Esophagus (tissue), 2 donors: ENCODE data around the gene DNAH3. TPM values are rescaled to one million over a fixed set of nuclear protein-coding genes. Genes with fewer than 3 reads are reported as not detected.
"Not testable (repeated sequence)": the region's sequence is repeated elsewhere in the genome, so short reads cannot be mapped to it uniquely, and the experiment has no call there.

ENCODE experiments used
- H3K27ac ChIP-seq, 2 donors: one replicate each; pipeline ENCODE4 v1.5.1; 2013; ENCODE audit warnings: low read depth in 2 of 2, mild to moderate bottlenecking in 2 of 2, inconsistent platforms in 1 of 2, low read length in 1 of 2, moderate library complexity in 1 of 2
- H3K27me3 ChIP-seq, 2 donors: one replicate each; pipeline ENCODE4 v1.6.1; 2013; ENCODE audit warnings: low read length in 2 of 2, control low read depth in 1 of 2, mild to moderate bottlenecking in 1 of 2; ENCODE audit not compliant: insufficient read depth in 2 of 2, control insufficient read depth in 1 of 2
- H3K36me3 ChIP-seq, 2 donors: one replicate each; pipeline ENCODE4 v1.6.1; 2013; ENCODE audit warnings: low read length in 1 of 2; ENCODE audit not compliant: control insufficient read depth in 2 of 2, insufficient read depth in 2 of 2
- H3K4me1 ChIP-seq, 2 donors: one replicate each; pipeline ENCODE4 v1.6.1; 2013; ENCODE audit warnings: low read length in 1 of 2; ENCODE audit not compliant: control insufficient read depth in 2 of 2, insufficient read depth in 2 of 2
- H3K4me3 ChIP-seq, 2 donors: one replicate each; pipeline ENCODE4 v1.5.1; 2013; ENCODE audit warnings: low read length in 2 of 2, mild to moderate bottlenecking in 2 of 2, low read depth in 1 of 2, moderate library complexity in 1 of 2
- H3K9me3 ChIP-seq, 2 donors: one replicate each; pipeline ENCODE4 v1.6.1; 2013; ENCODE audit warnings: mild to moderate bottlenecking in 2 of 2, low read depth in 1 of 2, low read length in 1 of 2, moderate library complexity in 1 of 2; ENCODE audit not compliant: control insufficient read depth in 2 of 2, insufficient read depth in 1 of 2
- WGBS, 2 donors: extraction: QIAGEN DNeasy Blood & Tissue Kit; methylation state at CpG; one replicate each; pipeline ENCODE4 v1.1.7; 2013; 5-methylcytosine and 5-hydroxymethylcytosine counted together
- polyA plus RNA-seq, 2 donors: library from polyadenylated mRNA; stranded (reverse); fragments of 200-250 nt; gene quantifications; one replicate each; pipeline ENCODE4 v1.2.3, GENCODE V29; 2013
- donor health status: healthy with polysubstance abuse.
- donor health status: Bipolar disorder and iron deficiency.

The DNAH3 gene
- polyA plus RNA-seq, 2 donors = 0.07 to 0.18 TPM

DNA sequence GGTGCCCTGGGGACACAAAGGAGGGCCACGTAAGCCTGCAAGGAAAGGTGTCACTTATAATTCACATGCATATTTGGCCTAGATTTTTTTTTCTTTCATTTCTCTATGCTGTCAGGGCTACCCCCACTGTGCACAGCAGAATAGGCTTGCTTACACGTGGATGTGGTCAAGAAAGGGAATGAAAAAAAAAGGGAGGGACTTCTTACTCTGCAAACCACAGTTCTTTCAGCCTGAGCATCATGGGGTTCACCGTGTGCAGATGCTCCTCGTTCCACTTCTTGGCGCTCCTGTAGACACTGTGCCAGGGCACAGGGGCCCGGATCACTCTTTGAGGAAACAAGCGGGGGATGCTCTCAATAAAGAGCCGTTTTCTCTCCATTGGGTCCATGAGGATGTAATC, 16.6 kb downstream of the DNAH3 start:
- Histone ChIP-seq H3K4me1 (no peaks in the 10 kb centered on the region), H3K9me3 (no peaks in the 10 kb centered on the region), H3K4me3 (no peak overlapping the region), H3K36me3 (no peaks in the 10 kb centered on the region), H3K27me3 (no peaks in the 10 kb centered on the region), H3K27ac (no peak overlapping the region)
- WGBS, 2 donors = 82 to 84% methylated on average over 8 of the region's 8 CpGs

DNA sequence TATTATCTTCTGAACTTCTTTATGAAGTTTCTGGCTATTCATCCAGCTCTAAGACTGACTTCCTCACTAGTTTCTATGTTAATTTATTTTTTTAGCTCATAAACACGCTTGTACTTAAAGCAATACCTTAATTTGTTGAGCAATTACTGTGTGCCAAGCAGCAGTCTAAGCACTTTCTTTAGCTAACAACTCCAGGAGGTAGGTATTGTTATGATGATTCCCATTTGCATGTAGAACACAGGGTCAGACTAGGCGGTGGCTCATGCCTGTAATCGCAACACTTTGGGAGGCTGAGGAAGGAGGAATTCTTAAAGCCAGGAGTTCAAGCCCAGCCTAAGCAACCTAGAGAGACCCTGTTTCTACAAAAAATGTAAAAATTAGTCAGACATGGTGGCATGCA, 19.8 kb downstream of the DNAH3 start:
- Histone ChIP-seq H3K9me3 (no peaks in the 10 kb centered on the region), H3K4me3 (no peak overlapping the region), H3K4me1 (no peaks in the 10 kb centered on the region), H3K27me3 (no peaks in the 10 kb centered on the region), H3K36me3 (no peaks in the 10 kb centered on the region), H3K27ac (no peak overlapping the region)
- WGBS, 2 donors = 91% methylated on average over 3 of the region's 3 CpGs

DNA sequence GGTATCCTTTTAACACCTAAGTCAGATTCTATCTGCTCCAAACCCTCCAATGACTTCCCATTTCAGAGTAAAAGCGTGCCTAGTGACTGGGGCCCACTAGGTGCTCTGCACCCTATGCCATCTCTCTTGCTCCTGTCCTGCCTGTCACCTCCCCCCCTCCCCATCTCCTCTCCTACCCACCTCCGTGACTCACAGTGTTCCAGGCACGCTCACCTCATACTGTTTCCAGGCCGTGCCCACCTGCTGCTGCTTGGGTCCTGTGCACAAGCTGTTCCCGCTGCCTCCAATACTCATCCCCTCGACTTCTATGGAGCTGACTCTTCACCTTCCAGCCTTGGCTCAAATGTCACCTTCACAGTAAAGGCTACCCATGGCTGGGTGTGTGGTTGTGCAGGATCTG, 21.7 kb downstream of the DNAH3 start:
- H3K4me1 ChIP-seq = no peaks in the 10 kb centered on the region
- no peak overlapping the region for H3K27ac ChIP-seq
- H3K27me3 ChIP-seq = no peaks in the 10 kb centered on the region
- no peaks in the 10 kb centered on the region for H3K36me3 ChIP-seq
- no peaks in the 10 kb centered on the region for H3K9me3 ChIP-seq
- WGBS, 2 donors = 79 to 92% methylated on average over 6 of the region's 6 CpGs
- H3K4me3 ChIP-seq = no peak overlapping the region

DNA sequence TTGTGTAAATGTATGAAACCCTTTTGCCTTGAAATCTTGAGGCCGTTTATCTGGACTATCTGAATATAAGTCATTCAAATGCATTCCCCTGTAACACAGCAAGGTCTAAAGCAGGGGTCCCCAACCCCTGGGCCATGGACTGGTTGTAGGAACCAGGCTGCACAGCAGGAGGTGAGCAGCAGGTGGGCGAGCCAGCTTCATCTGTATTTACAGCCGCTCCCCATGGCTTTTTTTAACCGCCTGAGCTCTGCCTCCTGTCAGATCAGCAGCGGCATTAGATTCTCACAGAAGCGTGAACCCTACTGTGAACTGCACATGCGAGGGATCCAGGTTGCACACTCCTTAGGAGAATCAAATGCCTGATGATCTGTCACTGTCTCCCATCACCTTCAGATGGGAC, 24.1 kb downstream of the DNAH3 start:
- Histone ChIP-seq H3K4me1 (no peaks in the 10 kb centered on the region), H3K36me3 (no peaks in the 10 kb centered on the region), H3K9me3 (no peaks in the 10 kb centered on the region), H3K27ac (no peak overlapping the region), H3K4me3 (no peak overlapping the region), H3K27me3 (no peaks in the 10 kb centered on the region)
- 79 to 80% methylated on average over 7 of the region's 7 CpGs for WGBS, 2 donors

DNA sequence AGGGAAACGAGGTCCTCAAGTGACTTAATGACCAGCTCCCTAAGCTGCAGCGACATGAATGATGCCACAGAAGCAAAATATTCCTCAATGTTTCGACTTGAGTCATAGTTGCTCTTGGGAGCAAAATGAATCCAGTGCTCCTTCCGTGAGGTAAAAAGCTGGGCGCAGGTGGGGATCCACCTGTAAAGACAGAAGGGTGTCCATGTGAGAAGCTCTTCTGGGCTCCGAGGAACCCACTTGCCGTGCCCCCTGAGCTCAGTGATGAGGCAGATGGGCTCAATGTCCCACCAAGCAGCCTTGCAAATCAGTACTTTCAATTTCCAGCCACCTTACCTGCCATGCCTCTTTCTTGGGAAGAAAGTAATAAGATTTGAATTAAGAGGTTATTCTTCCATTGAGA, 25.5 kb downstream of the DNAH3 start:
- Histone ChIP-seq H3K36me3 (no peaks in the 10 kb centered on the region), H3K4me3 (no peak overlapping the region), H3K9me3 (no peaks in the 10 kb centered on the region), H3K27ac (no peak overlapping the region), H3K27me3 (no peaks in the 10 kb centered on the region), H3K4me1 (no peaks in the 10 kb centered on the region)
- WGBS, 2 donors = 92% methylated on average over 7 of the region's 7 CpGs

DNA sequence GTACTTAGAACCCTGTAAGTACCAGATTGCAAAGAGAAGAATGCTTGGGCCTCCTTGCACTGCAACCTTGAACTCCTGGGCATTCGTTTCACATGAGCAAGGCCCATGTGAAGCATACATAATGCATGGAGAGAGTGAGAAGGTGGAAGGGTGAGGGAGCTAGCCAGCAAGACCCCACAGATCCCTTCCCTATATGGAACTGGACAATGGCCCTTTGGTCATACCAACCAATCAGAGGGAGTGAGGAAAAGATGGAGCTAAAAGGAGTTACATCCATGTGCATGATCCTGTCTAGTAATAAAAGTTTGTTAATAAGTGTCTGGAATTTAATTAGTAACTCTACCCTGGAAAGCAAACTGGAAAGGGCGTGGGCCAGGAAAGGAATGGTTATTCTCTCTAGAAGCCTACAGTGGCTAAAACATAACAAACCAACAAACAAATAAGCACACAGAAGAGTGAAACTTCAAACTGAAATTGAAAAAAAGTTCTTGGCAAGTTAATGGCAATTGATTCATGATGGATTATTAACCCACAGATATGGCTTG, 29.6 kb downstream of the DNAH3 start:
- Histone ChIP-seq H3K36me3 (no peaks in the 10 kb centered on the region), H3K27me3 (no peaks in the 10 kb centered on the region), H3K9me3 (no peaks in the 10 kb centered on the region), H3K4me1 (no peaks in the 10 kb centered on the region), H3K4me3 (no peak overlapping the region), H3K27ac (no peak overlapping the region)
- 74 to 82% methylated on average over 2 of the region's 2 CpGs for WGBS, 2 donors

DNA sequence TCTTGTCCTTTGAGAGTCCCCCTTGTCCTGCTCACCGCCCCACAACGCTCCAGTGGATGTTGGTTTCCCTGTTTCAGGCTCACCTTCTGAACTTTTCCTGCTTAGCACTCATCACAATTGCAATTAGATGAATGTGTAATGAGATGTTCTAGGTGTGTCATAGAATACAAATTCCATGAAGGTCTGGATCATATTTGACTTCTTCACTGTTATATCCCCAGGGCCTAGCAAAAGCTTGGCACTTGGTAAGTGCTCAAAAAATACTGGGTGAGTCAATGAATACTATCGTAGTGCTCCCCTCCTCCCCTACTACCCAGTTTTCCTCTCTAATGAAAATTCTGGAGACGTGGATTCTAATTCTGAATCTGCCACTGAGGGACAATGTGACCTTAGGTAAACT, 33.1 kb downstream of the DNAH3 start:
- Histone ChIP-seq H3K9me3 (no peaks in the 10 kb centered on the region), H3K27ac (no peak overlapping the region), H3K27me3 (no peaks in the 10 kb centered on the region), H3K36me3 (no peaks in the 10 kb centered on the region), H3K4me1 (no peaks in the 10 kb centered on the region), H3K4me3 (no peak overlapping the region)
- 78 to 83% methylated on average over 4 of the region's 4 CpGs for WGBS, 2 donors

DNA sequence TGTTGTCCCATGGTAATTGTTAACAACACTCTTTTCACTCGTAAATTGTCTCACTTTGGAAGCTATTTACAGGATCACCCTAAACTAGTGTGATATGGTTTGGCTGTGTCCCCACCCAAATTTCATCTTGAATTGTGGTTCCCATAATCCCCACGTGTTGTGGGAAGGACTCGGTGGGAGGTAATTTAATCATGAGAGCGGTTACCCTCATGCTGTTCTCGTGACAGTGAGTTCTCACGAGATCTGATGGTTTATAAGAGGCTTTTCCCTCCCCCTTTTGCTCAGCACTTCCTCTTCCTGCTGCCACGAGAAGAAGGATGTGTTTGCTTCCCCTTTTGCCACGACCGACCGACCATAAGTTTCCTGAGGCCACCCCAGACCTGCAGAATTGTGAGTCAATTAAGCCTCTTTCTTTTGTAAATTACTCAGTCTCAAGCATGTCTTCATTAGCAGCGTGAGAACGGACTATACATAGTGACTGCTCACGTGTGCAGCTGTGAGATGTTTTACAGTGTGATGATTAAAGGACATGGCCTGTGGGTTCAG, 34.4 kb downstream of the DNAH3 start:
- H3K27ac ChIP-seq = no peak overlapping the region
- H3K4me3 ChIP-seq = no peak overlapping the region
- no peaks in the 10 kb centered on the region for H3K9me3 ChIP-seq
- H3K27me3 ChIP-seq = no peaks in the 10 kb centered on the region
- 50 to 62% methylated on average over 13 of the region's 13 CpGs for WGBS, 2 donors
- no peaks in the 10 kb centered on the region for H3K36me3 ChIP-seq
- H3K4me1 ChIP-seq = no peaks in the 10 kb centered on the region

DNA sequence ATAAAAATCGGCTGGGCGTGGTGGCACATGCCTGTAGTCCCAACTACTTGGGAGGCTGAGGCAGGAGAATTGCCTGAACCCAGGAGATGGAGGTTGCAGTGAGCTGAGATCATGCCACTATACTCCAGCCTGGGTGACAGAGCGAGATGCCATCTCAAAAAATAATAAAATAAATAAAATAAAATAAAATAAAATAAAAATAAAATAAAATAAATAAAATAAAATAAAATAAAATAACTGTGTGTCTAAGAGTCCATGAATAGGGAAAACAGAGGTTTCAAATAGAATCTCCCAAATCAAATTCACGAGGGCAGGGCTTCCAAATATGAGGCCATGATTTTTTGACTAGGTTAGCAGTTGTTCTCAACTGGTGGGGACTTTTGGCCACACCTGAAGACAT, 35.1 kb downstream of the DNAH3 start:
- H3K9me3 ChIP-seq, H3K4me3 ChIP-seq, H3K4me1 ChIP-seq, H3K27me3 ChIP-seq, H3K27ac ChIP-seq, H3K36me3 ChIP-seq: not testable (repeated sequence)
- 95 to 98% methylated on average over 4 of the region's 4 CpGs for WGBS, 2 donors
